GM12878 (cell line): ENCODE measurements around the gene PKMYT1. TPM values are rescaled to one million over a fixed set of nuclear protein-coding genes. Genes with fewer than 3 reads are reported as not detected.

ENCODE experiments used
- E2F8 ChIP-seq: fragments of 450-650 bp; IDR thresholded peaks from 2 replicates; pipeline ENCODE4 v1.6.1; 2018; ENCODE audit warnings: mild to moderate bottlenecking, low read depth, moderate library complexity; ENCODE audit not compliant: partially characterized antibody
- EED ChIP-seq: sonication (generic); IDR thresholded peaks from 2 replicates; pipeline ENCODE4 v1.6.1; 2016; ENCODE audit warnings: antibody characterized with exemption, low read depth
- ETV6 ChIP-seq, 2 experiments: fragments of 450-650 bp in 1 of 2; IDR thresholded peaks in 1 of 2; conservative IDR thresholded peaks in 1 of 2; 2 replicates each; pipeline ENCODE4 v1.6.1; 2014; ENCODE audit warnings: antibody characterized with exemption in 1 of 2, borderline replicate concordance in 1 of 2, low read depth in 1 of 2, mild to moderate bottlenecking in 1 of 2, moderate library complexity in 1 of 2
- HCFC1 ChIP-seq: fragments of 150-350 bp; IDR thresholded peaks from 2 replicates; pipeline ENCODE4 v1.6.1; 2014; ENCODE audit warnings: low read length
- MYC ChIP-seq: IDR thresholded peaks from 2 replicates; pipeline ENCODE4 v1.6.1; 2011; ENCODE audit warnings: mild to moderate bottlenecking, low read length, moderate library complexity, inconsistent platforms; ENCODE audit not compliant: insufficient read depth, insufficient replicate concordance, insufficient read length, severe bottlenecking
- RAD21 ChIP-seq: IDR thresholded peaks from 2 replicates; pipeline ENCODE4 v1.6.1; 2011; ENCODE audit warnings: mild to moderate bottlenecking, low read depth, low read length, moderate library complexity; ENCODE audit not compliant: insufficient read depth
- STAT3 ChIP-seq: IDR thresholded peaks from 2 replicates; pipeline ENCODE4 v1.6.1; 2011; ENCODE audit warnings: low read depth, low read length, improper control_type of control experiment
- TBL1XR1 ChIP-seq: IDR thresholded peaks from 2 replicates; pipeline ENCODE4 v1.6.1; 2012; ENCODE audit warnings: low read depth, low read length, improper control_type of control experiment
- TCF3 ChIP-seq: IDR thresholded peaks from 2 replicates; pipeline ENCODE4 v1.6.1; 2012; ENCODE audit warnings: low read depth, mild to moderate bottlenecking, low read length, borderline replicate concordance; ENCODE audit not compliant: insufficient read depth
- USF1 ChIP-seq: IDR thresholded peaks from 2 replicates; pipeline ENCODE4 v1.6.1; 2011; ENCODE audit warnings: borderline replicate concordance, low read depth, mild to moderate bottlenecking, moderate library complexity, mixed read lengths, low read length; ENCODE audit not compliant: insufficient read depth; ENCODE audit errors: extremely low read length
- ZSCAN29 ChIP-seq: fragments of 450-650 bp; IDR thresholded peaks from 2 replicates; pipeline ENCODE4 v1.6.1; 2017; ENCODE audit warnings: mild to moderate bottlenecking, moderate library complexity
- polyA plus RNA-seq, 11 experiments: library from polyadenylated mRNA; depleted of rRNA in 4 of 11; unstranded in 6 of 11; stranded (reverse) in 5 of 11; fragments of >200 nt; fragmentation: Nextera tagmentation in 4 of 11; fragmentation: Illumina TruSeq in 1 of 11; extraction: Ambion mirVana in 4 of 11; extraction: Trizol in 1 of 11; gene quantifications; 1 replicate in 1 of 11; 2 replicates in 10 of 11; pipeline versions ENCODE4 v1.2.1 to v1.2.3, GENCODE V29; 2011 to 2016; ENCODE audit warnings: inconsistent platforms in 2 of 11, missing spikeins in 2 of 11, low read depth in 1 of 11
- total RNA-seq, 4 experiments: library from RNA; depleted of rRNA in 3 of 4; stranded (reverse); fragments of >200 nt in 3 of 4; fragmentation: Illumina TruSeq in 1 of 4; extraction: Trizol in 1 of 4; gene quantifications; 2 replicates each; pipeline versions ENCODE4 v1.2.1 to v1.2.3, GENCODE V29; 2013 to 2021
- TF ChIP-seq, protein P1 (sequence below): IDR thresholded peaks from 2 replicates; pipeline ENCODE4 v1.6.1; 2012; ENCODE audit warnings: improper control_type of control experiment, low read depth, low read length; ENCODE audit not compliant: insufficient replicate concordance
- TF ChIP-seq, protein P2 (sequence below): fragments of 450-650 bp; IDR thresholded peaks from 2 replicates; pipeline ENCODE4 v1.6.1; 2017; ENCODE audit warnings: mild to moderate bottlenecking, low read depth, inconsistent platforms; ENCODE audit not compliant: poor library complexity, severe bottlenecking
- TF ChIP-seq, protein P3 (sequence below): IDR thresholded peaks from 2 replicates; pipeline ENCODE4 v1.6.1; 2012; ENCODE audit warnings: low read length, inconsistent platforms

PKMYT1 gene
- total and polyA plus RNA-seq, 10 of the 15 experiments (the other 5 are each of a cell fraction or from before 2014, with no cell fraction given): 4.6 to 101 (median 29.9) TPM

- TF ChIP-seq, protein P1, sequence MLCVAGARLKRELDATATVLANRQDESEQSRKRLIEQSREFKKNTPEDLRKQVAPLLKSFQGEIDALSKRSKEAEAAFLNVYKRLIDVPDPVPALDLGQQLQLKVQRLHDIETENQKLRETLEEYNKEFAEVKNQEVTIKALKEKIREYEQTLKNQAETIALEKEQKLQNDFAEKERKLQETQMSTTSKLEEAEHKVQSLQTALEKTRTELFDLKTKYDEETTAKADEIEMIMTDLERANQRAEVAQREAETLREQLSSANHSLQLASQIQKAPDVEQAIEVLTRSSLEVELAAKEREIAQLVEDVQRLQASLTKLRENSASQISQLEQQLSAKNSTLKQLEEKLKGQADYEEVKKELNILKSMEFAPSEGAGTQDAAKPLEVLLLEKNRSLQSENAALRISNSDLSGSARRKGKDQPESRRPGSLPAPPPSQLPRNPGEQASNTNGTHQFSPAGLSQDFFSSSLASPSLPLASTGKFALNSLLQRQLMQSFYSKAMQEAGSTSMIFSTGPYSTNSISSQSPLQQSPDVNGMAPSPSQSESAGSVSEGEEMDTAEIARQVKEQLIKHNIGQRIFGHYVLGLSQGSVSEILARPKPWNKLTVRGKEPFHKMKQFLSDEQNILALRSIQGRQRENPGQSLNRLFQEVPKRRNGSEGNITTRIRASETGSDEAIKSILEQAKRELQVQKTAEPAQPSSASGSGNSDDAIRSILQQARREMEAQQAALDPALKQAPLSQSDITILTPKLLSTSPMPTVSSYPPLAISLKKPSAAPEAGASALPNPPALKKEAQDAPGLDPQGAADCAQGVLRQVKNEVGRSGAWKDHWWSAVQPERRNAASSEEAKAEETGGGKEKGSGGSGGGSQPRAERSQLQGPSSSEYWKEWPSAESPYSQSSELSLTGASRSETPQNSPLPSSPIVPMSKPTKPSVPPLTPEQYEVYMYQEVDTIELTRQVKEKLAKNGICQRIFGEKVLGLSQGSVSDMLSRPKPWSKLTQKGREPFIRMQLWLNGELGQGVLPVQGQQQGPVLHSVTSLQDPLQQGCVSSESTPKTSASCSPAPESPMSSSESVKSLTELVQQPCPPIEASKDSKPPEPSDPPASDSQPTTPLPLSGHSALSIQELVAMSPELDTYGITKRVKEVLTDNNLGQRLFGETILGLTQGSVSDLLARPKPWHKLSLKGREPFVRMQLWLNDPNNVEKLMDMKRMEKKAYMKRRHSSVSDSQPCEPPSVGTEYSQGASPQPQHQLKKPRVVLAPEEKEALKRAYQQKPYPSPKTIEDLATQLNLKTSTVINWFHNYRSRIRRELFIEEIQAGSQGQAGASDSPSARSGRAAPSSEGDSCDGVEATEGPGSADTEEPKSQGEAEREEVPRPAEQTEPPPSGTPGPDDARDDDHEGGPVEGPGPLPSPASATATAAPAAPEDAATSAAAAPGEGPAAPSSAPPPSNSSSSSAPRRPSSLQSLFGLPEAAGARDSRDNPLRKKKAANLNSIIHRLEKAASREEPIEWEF: no peak
- TF ChIP-seq, protein P2, sequence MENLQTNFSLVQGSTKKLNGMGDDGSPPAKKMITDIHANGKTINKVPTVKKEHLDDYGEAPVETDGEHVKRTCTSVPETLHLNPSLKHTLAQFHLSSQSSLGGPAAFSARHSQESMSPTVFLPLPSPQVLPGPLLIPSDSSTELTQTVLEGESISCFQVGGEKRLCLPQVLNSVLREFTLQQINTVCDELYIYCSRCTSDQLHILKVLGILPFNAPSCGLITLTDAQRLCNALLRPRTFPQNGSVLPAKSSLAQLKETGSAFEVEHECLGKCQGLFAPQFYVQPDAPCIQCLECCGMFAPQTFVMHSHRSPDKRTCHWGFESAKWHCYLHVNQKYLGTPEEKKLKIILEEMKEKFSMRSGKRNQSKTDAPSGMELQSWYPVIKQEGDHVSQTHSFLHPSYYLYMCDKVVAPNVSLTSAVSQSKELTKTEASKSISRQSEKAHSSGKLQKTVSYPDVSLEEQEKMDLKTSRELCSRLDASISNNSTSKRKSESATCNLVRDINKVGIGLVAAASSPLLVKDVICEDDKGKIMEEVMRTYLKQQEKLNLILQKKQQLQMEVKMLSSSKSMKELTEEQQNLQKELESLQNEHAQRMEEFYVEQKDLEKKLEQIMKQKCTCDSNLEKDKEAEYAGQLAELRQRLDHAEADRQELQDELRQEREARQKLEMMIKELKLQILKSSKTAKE: no peak
- TF ChIP-seq TBL1XR1: no peak
- TF ChIP-seq STAT3: no peak
- TF ChIP-seq ZSCAN29: no peak
- TF ChIP-seq, protein P3, sequence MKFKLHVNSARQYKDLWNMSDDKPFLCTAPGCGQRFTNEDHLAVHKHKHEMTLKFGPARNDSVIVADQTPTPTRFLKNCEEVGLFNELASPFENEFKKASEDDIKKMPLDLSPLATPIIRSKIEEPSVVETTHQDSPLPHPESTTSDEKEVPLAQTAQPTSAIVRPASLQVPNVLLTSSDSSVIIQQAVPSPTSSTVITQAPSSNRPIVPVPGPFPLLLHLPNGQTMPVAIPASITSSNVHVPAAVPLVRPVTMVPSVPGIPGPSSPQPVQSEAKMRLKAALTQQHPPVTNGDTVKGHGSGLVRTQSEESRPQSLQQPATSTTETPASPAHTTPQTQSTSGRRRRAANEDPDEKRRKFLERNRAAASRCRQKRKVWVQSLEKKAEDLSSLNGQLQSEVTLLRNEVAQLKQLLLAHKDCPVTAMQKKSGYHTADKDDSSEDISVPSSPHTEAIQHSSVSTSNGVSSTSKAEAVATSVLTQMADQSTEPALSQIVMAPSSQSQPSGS: no peak
- no peak for TF ChIP-seq E2F8
- no peak for TF ChIP-seq HCFC1
- no peak for TF ChIP-seq RAD21
- no peak for TF ChIP-seq ETV6 (conservative IDR thresholded peaks at IDR 0.05 in 1 of 2, IDR thresholded peaks at IDR 0.05 in 1 of 2; ENCODE audit: borderline replicate concordance in 1 of 2, low read depth in 1 of 2)
- no peak for TF ChIP-seq USF1
- 0 out of 2 replicates have a peak, but pooled peaks have one; percentile 20 for TF ChIP-seq EED
- TF ChIP-seq TCF3: no peak
- no peak for TF ChIP-seq MYC
Measured at GRCh38 chr16:3022208-3022683, 42.0 kb upstream of the PKMYT1 start (continued).
